SK-N-SH (cell line): Measurements from ENCODE around the gene CSTPP1. TPM values are rescaled to one million over a fixed set of nuclear protein-coding genes. Genes with fewer than 3 reads are reported as not detected.

Source experiments
- CTCF ChIA-PET: fragments of 300-600, 350-600 bp; formaldehyde crosslinking; extraction: SDS; loops from one replicate; lab custom pipeline; 2021; lab: Yijun Ruan, JAX
- POLR2A ChIA-PET: fragments of 350-600 bp; sonication (Branson Sonifier 250); formaldehyde crosslinking; extraction: SDS; loops from one replicate; lab custom pipeline; 2020; ENCODE audit warnings: antibody characterized with exemption, inconsistent platforms; lab: Yijun Ruan, JAX
- DNase-seq: peaks from one replicate; pipeline ENCODE4 v3.0.0; 2012
- H2AFZ ChIP-seq: fragments of 200-600 bp; sonication (generic); 2 replicates; pipeline ENCODE4 v1.8.1; 2016; ENCODE audit warnings: antibody characterized with exemption, mild to moderate bottlenecking, low read depth
- H3F3A ChIP-seq: fragments of 200-600 bp; sonication (generic); replicated peaks from 2 replicates; pipeline ENCODE3; 2016; ENCODE audit warnings: antibody characterized with exemption, mild to moderate bottlenecking; ENCODE audit not compliant: insufficient read depth
- H3K27ac ChIP-seq, 2 experiments: fragments of 200-500 bp in 1 of 2; fragments of 200-600 bp in 1 of 2; sonication (Bioruptor generic) in 1 of 2; sonication (generic), shearing (Covaris generic) in 1 of 2; 2 replicates each; pipeline versions ENCODE4 v1.5.1 to v1.6.1; 2014 to 2016; ENCODE audit warnings: low read depth in 2 of 2, inconsistent platforms in 1 of 2, low read length in 1 of 2, mild to moderate bottlenecking in 1 of 2, mixed read lengths in 1 of 2
- H3K27me3 ChIP-seq: fragments of 200-600 bp; sonication (generic), shearing (Covaris generic); 2 replicates; pipeline ENCODE4 v1.6.1; 2016; ENCODE audit warnings: mixed run types; ENCODE audit not compliant: insufficient read depth
- H3K36me3 ChIP-seq, 2 experiments: fragments of 200-500 bp in 1 of 2; fragments of 200-600 bp in 1 of 2; sonication (Bioruptor generic) in 1 of 2; sonication (generic) in 1 of 2; replicated peaks in 1 of 2; 2 replicates each; pipeline versions ENCODE3 to v1.5.1; 2014 to 2016; ENCODE audit warnings: low read length in 1 of 2, mild to moderate bottlenecking in 1 of 2; ENCODE audit not compliant: insufficient read depth in 2 of 2, control insufficient read depth in 1 of 2
- H3K4me1 ChIP-seq, 2 experiments: fragments of 200-500 bp in 1 of 2; fragments of 200-600 bp in 1 of 2; sonication (Bioruptor generic) in 1 of 2; sonication (generic), shearing (Covaris generic) in 1 of 2; 2 replicates each; pipeline versions ENCODE4 v1.5.1 to v1.6.1; 2014 to 2016; ENCODE audit warnings: low read depth in 1 of 2, low read length in 1 of 2, mixed run types in 1 of 2; ENCODE audit not compliant: insufficient read depth in 2 of 2, control insufficient read depth in 1 of 2
- H3K4me2 ChIP-seq: fragments of 200-600 bp; sonication (generic), shearing (Covaris generic); 2 replicates; pipeline ENCODE4 v1.6.1; 2017; ENCODE audit warnings: mixed run types
- H3K4me3 ChIP-seq, 2 experiments: fragments of 200-500 bp in 1 of 2; fragments of 200-600 bp in 1 of 2; sonication (Bioruptor generic) in 1 of 2; sonication (generic), shearing (Covaris generic) in 1 of 2; 2 replicates each; pipeline versions ENCODE4 v1.5.1 to v1.8.1; 2014 to 2016; ENCODE audit warnings: low read depth in 2 of 2, inconsistent platforms in 1 of 2, low read length in 1 of 2, mild to moderate bottlenecking in 1 of 2, mixed read lengths in 1 of 2, moderate library complexity in 1 of 2
- H3K79me2 ChIP-seq: fragments of 200-600 bp; sonication (generic); 2 replicates; pipeline ENCODE4 v1.8.1; 2017; ENCODE audit warnings: mild to moderate bottlenecking; ENCODE audit not compliant: insufficient read depth
- H3K9ac ChIP-seq: fragments of 200-600 bp; sonication (generic); 2 replicates; pipeline ENCODE4 v1.6.1; 2017; ENCODE audit warnings: mixed run types
- H3K9me2 ChIP-seq: fragments of 200-600 bp; sonication (generic); 2 replicates; pipeline ENCODE4 v1.6.1; 2017; ENCODE audit warnings: mixed run types
- H3K9me3 ChIP-seq: fragments of 200-600 bp; sonication (generic); 2 replicates; pipeline ENCODE4 v1.6.1; 2017; ENCODE audit warnings: mixed run types, mild to moderate bottlenecking, moderate library complexity
- H4K20me1 ChIP-seq: fragments of 200-600 bp; sonication (generic); 2 replicates; pipeline ENCODE4 v1.6.1; 2017; ENCODE audit warnings: mild to moderate bottlenecking, mixed run types; ENCODE audit not compliant: insufficient read depth
- CHD2 ChIP-seq: fragments of 150-350 bp; IDR thresholded peaks from 2 replicates; pipeline ENCODE4 v1.6.1; 2018; ENCODE audit warnings: low read length; ENCODE audit not compliant: partially characterized antibody
- ELF1 ChIP-seq: IDR thresholded peaks from 2 replicates; pipeline ENCODE4 v1.4.0; 2012
- FOXM1 ChIP-seq: IDR thresholded peaks from 2 replicates; pipeline ENCODE4 v1.4.0; 2012; ENCODE audit warnings: low read depth, mild to moderate bottlenecking
- GABPA ChIP-seq: IDR thresholded peaks from 2 replicates; pipeline ENCODE4 v1.4.0; 2012; ENCODE audit warnings: low read depth, mild to moderate bottlenecking
- GATA2 ChIP-seq: sonication (generic); formaldehyde crosslinking; IDR thresholded peaks from 2 replicates; pipeline ENCODE4 v1.5.0; 2020; ENCODE audit warnings: mild to moderate bottlenecking, missing genetic modification reagents
- MXI1 ChIP-seq: IDR thresholded peaks from 2 replicates; pipeline ENCODE4 v1.6.1; 2012; ENCODE audit warnings: mild to moderate bottlenecking, low read depth, low read length, improper control_type of control experiment
- RAD21 ChIP-seq: IDR thresholded peaks from 2 replicates; pipeline ENCODE4 v1.6.1; 2012; ENCODE audit warnings: mild to moderate bottlenecking, low read length
- RCOR1 ChIP-seq: fragments of 150-350 bp; IDR thresholded peaks from 2 replicates; pipeline ENCODE4 v1.6.1; 2017; ENCODE audit warnings: antibody characterized with exemption, low read length
- RFX5 ChIP-seq: IDR thresholded peaks from 2 replicates; pipeline ENCODE4 v1.6.1; 2012; ENCODE audit warnings: mild to moderate bottlenecking, improper control_type of control experiment, low read length
- SIN3A ChIP-seq: IDR thresholded peaks from 2 replicates; pipeline ENCODE4 v1.6.1; 2012; ENCODE audit warnings: low read depth, mild to moderate bottlenecking, low read length, moderate library complexity, borderline replicate concordance
- SMC3 ChIP-seq: IDR thresholded peaks from 2 replicates; pipeline ENCODE4 v1.6.1; 2012; ENCODE audit warnings: low read depth, low read length, improper control_type of control experiment
- TAF1 ChIP-seq: IDR thresholded peaks from 2 replicates; pipeline ENCODE4 v1.6.1; 2012; ENCODE audit warnings: low read depth, mild to moderate bottlenecking, low read length, moderate library complexity, borderline replicate concordance
- TEAD4 ChIP-seq: IDR thresholded peaks from 2 replicates; pipeline ENCODE4 v1.4.0; 2012; ENCODE audit warnings: mild to moderate bottlenecking, borderline replicate concordance; ENCODE audit not compliant: insufficient read depth
- WGBS: methylation state at CpG from one replicate; pipeline ENCODE4 v1.1.6; 2017; ENCODE audit warnings: low lambda C conversion rate; 5-methylcytosine and 5-hydroxymethylcytosine counted together
- polyA plus RNA-seq, 3 experiments: library from polyadenylated mRNA; depleted of rRNA; stranded (reverse); fragments of >200 nt; gene quantifications; 2 replicates each; pipeline ENCODE4 v1.2.3, GENCODE V29; 2012
- TF ChIP-seq, protein P1 (sequence below): IDR thresholded peaks from 2 replicates; pipeline ENCODE4 v1.6.1; 2012; ENCODE audit warnings: mild to moderate bottlenecking, low read depth, low read length, moderate library complexity
- TF ChIP-seq, protein P2 (sequence below): IDR thresholded peaks from 2 replicates; pipeline ENCODE4; 2012
- TF ChIP-seq, protein P3 (sequence below): IDR thresholded peaks from 2 replicates; pipeline ENCODE4 v1.4.0; 2012; ENCODE audit warnings: low read depth, borderline replicate concordance
- TF ChIP-seq, protein P4 (sequence below): fragments of 200-600 bp; sonication (generic); IDR thresholded peaks from 2 replicates; pipeline ENCODE4 v1.6.1; 2017; ENCODE audit warnings: antibody characterized with exemption, mild to moderate bottlenecking, moderate library complexity
- TF ChIP-seq, protein P5 (sequence below): fragments of 150-350 bp; IDR thresholded peaks from 2 replicates; pipeline ENCODE4 v1.6.1; 2016; ENCODE audit warnings: mild to moderate bottlenecking, low read depth, low read length
- TF ChIP-seq, protein P6 (sequence below): IDR thresholded peaks from 2 replicates; pipeline ENCODE4 v1.4.0; 2012; ENCODE audit warnings: low read depth, borderline replicate concordance

The CSTPP1 gene
- polyA plus RNA-seq, 1 of the 3 experiments (the other 2 are of a cell fraction): 85.7 TPM

DNA sequence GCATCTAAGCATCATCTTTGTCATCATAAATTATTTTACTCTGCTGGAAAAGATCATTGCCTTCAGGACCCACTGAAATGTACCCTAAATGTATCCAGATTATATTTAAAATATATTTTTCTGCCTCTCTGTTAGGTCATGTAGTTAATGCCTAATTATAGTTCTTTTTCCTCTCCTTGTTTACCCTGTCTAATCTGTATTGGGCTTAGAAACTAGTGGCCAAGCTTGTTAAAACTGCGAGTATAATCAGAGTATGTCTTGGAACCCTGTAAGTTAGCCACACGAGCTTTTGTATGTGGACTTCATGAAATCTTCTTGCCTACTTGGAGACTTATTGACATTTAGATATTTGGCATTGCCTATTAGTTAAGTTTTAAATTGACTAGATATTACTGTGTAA is 184.5 kb downstream of the CSTPP1 start:
- CTCF ChIA-PET: interaction anchor here (1.0 kb wide), 1 partner anchor 40 kb away, joined by 3 read pairs; no protein-coding TSS in a partner anchor
- Histone ChIP-seq H2AFZ (no peak overlapping the region), H3K9me3 (no peaks in the 10 kb centered on the region), H4K20me1 (no peaks in the 10 kb centered on the region), H3K27me3 (no peaks in the 10 kb centered on the region), H3K79me2 (no peaks in the 10 kb centered on the region), H3K4me3 (no peak overlapping the region), H3F3A (peaks cover 27% of the 10 kb centered on the region), H3K4me1 (peaks cover 0 to 27% of the 10 kb centered on the region in 2 experiments; a peak in 3 of 4 replicates), H3K27ac (no peak overlapping the region), H3K4me2 (no peak overlapping the region), H3K36me3 (no peaks in the 10 kb centered on the region), H3K9ac (no peak overlapping the region), H3K9me2 (no peaks in the 10 kb centered on the region)
- POLR2A ChIA-PET: no interaction called here
- DNase-seq: no peak
- WGBS: 91% methylated on average over 2 of the region's 2 CpGs
- TF ChIP-seq, protein P1, sequence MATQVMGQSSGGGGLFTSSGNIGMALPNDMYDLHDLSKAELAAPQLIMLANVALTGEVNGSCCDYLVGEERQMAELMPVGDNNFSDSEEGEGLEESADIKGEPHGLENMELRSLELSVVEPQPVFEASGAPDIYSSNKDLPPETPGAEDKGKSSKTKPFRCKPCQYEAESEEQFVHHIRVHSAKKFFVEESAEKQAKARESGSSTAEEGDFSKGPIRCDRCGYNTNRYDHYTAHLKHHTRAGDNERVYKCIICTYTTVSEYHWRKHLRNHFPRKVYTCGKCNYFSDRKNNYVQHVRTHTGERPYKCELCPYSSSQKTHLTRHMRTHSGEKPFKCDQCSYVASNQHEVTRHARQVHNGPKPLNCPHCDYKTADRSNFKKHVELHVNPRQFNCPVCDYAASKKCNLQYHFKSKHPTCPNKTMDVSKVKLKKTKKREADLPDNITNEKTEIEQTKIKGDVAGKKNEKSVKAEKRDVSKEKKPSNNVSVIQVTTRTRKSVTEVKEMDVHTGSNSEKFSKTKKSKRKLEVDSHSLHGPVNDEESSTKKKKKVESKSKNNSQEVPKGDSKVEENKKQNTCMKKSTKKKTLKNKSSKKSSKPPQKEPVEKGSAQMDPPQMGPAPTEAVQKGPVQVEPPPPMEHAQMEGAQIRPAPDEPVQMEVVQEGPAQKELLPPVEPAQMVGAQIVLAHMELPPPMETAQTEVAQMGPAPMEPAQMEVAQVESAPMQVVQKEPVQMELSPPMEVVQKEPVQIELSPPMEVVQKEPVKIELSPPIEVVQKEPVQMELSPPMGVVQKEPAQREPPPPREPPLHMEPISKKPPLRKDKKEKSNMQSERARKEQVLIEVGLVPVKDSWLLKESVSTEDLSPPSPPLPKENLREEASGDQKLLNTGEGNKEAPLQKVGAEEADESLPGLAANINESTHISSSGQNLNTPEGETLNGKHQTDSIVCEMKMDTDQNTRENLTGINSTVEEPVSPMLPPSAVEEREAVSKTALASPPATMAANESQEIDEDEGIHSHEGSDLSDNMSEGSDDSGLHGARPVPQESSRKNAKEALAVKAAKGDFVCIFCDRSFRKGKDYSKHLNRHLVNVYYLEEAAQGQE: no peak
- TF ChIP-seq, protein P2, sequence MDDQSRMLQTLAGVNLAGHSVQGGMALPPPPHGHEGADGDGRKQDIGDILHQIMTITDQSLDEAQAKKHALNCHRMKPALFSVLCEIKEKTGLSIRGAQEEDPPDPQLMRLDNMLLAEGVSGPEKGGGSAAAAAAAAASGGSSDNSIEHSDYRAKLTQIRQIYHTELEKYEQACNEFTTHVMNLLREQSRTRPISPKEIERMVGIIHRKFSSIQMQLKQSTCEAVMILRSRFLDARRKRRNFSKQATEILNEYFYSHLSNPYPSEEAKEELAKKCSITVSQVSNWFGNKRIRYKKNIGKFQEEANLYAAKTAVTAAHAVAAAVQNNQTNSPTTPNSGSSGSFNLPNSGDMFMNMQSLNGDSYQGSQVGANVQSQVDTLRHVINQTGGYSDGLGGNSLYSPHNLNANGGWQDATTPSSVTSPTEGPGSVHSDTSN: no peak
- TF ChIP-seq, protein P3, sequence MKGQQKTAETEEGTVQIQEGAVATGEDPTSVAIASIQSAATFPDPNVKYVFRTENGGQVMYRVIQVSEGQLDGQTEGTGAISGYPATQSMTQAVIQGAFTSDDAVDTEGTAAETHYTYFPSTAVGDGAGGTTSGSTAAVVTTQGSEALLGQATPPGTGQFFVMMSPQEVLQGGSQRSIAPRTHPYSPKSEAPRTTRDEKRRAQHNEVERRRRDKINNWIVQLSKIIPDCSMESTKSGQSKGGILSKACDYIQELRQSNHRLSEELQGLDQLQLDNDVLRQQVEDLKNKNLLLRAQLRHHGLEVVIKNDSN: no peak
- TF ChIP-seq MXI1 (no peak), GATA2 (no peak), FOXM1 (no peak), TEAD4 (no peak), RCOR1 (no peak), TAF1 (no peak), ELF1 (no peak), RAD21 (no peak), GABPA (no peak), SMC3 (no peak), SIN3A (no peak), RFX5 (no peak), CHD2 (no peak)
- TF ChIP-seq, protein P4, sequence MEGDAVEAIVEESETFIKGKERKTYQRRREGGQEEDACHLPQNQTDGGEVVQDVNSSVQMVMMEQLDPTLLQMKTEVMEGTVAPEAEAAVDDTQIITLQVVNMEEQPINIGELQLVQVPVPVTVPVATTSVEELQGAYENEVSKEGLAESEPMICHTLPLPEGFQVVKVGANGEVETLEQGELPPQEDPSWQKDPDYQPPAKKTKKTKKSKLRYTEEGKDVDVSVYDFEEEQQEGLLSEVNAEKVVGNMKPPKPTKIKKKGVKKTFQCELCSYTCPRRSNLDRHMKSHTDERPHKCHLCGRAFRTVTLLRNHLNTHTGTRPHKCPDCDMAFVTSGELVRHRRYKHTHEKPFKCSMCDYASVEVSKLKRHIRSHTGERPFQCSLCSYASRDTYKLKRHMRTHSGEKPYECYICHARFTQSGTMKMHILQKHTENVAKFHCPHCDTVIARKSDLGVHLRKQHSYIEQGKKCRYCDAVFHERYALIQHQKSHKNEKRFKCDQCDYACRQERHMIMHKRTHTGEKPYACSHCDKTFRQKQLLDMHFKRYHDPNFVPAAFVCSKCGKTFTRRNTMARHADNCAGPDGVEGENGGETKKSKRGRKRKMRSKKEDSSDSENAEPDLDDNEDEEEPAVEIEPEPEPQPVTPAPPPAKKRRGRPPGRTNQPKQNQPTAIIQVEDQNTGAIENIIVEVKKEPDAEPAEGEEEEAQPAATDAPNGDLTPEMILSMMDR: no peak
- TF ChIP-seq, protein P5, sequence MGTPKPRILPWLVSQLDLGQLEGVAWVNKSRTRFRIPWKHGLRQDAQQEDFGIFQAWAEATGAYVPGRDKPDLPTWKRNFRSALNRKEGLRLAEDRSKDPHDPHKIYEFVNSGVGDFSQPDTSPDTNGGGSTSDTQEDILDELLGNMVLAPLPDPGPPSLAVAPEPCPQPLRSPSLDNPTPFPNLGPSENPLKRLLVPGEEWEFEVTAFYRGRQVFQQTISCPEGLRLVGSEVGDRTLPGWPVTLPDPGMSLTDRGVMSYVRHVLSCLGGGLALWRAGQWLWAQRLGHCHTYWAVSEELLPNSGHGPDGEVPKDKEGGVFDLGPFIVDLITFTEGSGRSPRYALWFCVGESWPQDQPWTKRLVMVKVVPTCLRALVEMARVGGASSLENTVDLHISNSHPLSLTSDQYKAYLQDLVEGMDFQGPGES: no peak
- TF ChIP-seq, protein P6, sequence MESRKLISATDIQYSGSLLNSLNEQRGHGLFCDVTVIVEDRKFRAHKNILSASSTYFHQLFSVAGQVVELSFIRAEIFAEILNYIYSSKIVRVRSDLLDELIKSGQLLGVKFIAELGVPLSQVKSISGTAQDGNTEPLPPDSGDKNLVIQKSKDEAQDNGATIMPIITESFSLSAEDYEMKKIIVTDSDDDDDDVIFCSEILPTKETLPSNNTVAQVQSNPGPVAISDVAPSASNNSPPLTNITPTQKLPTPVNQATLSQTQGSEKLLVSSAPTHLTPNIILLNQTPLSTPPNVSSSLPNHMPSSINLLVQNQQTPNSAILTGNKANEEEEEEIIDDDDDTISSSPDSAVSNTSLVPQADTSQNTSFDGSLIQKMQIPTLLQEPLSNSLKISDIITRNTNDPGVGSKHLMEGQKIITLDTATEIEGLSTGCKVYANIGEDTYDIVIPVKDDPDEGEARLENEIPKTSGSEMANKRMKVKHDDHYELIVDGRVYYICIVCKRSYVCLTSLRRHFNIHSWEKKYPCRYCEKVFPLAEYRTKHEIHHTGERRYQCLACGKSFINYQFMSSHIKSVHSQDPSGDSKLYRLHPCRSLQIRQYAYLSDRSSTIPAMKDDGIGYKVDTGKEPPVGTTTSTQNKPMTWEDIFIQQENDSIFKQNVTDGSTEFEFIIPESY: no peak
